Endodermal cell (in vitro differentiated cells): ENCODE results near the gene RHEB. TPM values are rescaled to one million over a fixed set of nuclear protein-coding genes. Genes with fewer than 3 reads are reported as not detected.

Experiments used
- DNase-seq: peaks from one replicate; pipeline ENCODE4 v3.0.0-alpha.2; 2017
- H3K27ac ChIP-seq: 2 replicates; pipeline ENCODE4 v1.5.1; 2013; ENCODE audit warnings: mild to moderate bottlenecking, low read depth, low read length, moderate library complexity
- H3K27me3 ChIP-seq: 2 replicates; pipeline ENCODE4 v1.6.1; 2013; ENCODE audit warnings: mild to moderate bottlenecking, low read length, moderate library complexity; ENCODE audit not compliant: insufficient read depth, control insufficient read depth, poor library complexity, severe bottlenecking
- H3K36me3 ChIP-seq: 2 replicates; pipeline ENCODE4 v1.7.0; 2013; ENCODE audit warnings: mild to moderate bottlenecking, low read length, moderate library complexity; ENCODE audit not compliant: control insufficient read depth, insufficient read depth
- H3K4me1 ChIP-seq: one replicate; pipeline ENCODE4 v1.7.0; 2013; ENCODE audit warnings: low read length; ENCODE audit not compliant: control insufficient read depth, insufficient read depth
- H3K4me3 ChIP-seq: 2 replicates; pipeline ENCODE4 v1.5.1; 2013; ENCODE audit warnings: mild to moderate bottlenecking, low read length, moderate library complexity
- H3K9ac ChIP-seq: 2 replicates; pipeline ENCODE4 v1.6.1; 2013; ENCODE audit warnings: mild to moderate bottlenecking, low read length, moderate library complexity; ENCODE audit not compliant: poor library complexity, severe bottlenecking; ENCODE audit errors: extremely low read depth
- H3K9me3 ChIP-seq: 2 replicates; pipeline ENCODE4 v1.6.1; 2013; ENCODE audit warnings: mild to moderate bottlenecking, low read length, moderate library complexity; ENCODE audit not compliant: control insufficient read depth
- H3K27ac Mint-ChIP-seq: 2 replicates; pipeline ENCODE4 v1.8.0; 2020; ENCODE audit warnings: mixed read lengths
- H3K27me3 Mint-ChIP-seq: 2 replicates; pipeline ENCODE4 v1.8.0; 2021; ENCODE audit warnings: mild to moderate bottlenecking, mixed read lengths; ENCODE audit not compliant: insufficient read depth
- H3K36me3 Mint-ChIP-seq: 2 replicates; pipeline ENCODE4 v1.8.0; 2020; ENCODE audit warnings: low read depth, mixed read lengths
- H3K4me1 Mint-ChIP-seq: 2 replicates; pipeline ENCODE4 v1.8.0; 2020; ENCODE audit warnings: mixed read lengths
- H3K4me3 Mint-ChIP-seq: 2 replicates; pipeline ENCODE4 v1.8.0; 2020; ENCODE audit warnings: mild to moderate bottlenecking, moderate library complexity, mixed read lengths
- H3K9me3 Mint-ChIP-seq: 2 replicates; pipeline ENCODE4 v1.8.0; 2020; ENCODE audit warnings: mild to moderate bottlenecking, mixed read lengths
- WGBS, 2 experiments: methylation state at CpG; one replicate each; pipeline versions ENCODE4 v1.1.5 to v1.1.7; 2013; ENCODE audit warnings: missing lambda C conversion rate in 2 of 2, mixed read lengths in 1 of 2; ENCODE audit not compliant: insufficient coverage in 1 of 2, insufficient read length in 1 of 2; 5-methylcytosine and 5-hydroxymethylcytosine counted together
- total RNA-seq, 2 donors: library from RNA; stranded (reverse); fragmentation: NEBNext Ultra II Directional in 1 of 2; extraction: Animal tissue kit (Norgen Biotek cat#: 25700) in 1 of 2; gene quantifications; 2 replicates in 1 of 2; 3 replicates in 1 of 2; pipeline ENCODE4 v1.2.1, GENCODE V29; 2021
- TF ChIP-seq, protein P1 (sequence below): fragments of 200-600 bp; sonication (generic); conservative IDR thresholded peaks from 2 replicates; pipeline ENCODE4 v1.5.0; 2021; ENCODE audit warnings: antibody characterized with exemption, mild to moderate bottlenecking

RHEB gene
- total RNA-seq, 2 donors from 2014 or later = 108 to 113 TPM

DNA sequence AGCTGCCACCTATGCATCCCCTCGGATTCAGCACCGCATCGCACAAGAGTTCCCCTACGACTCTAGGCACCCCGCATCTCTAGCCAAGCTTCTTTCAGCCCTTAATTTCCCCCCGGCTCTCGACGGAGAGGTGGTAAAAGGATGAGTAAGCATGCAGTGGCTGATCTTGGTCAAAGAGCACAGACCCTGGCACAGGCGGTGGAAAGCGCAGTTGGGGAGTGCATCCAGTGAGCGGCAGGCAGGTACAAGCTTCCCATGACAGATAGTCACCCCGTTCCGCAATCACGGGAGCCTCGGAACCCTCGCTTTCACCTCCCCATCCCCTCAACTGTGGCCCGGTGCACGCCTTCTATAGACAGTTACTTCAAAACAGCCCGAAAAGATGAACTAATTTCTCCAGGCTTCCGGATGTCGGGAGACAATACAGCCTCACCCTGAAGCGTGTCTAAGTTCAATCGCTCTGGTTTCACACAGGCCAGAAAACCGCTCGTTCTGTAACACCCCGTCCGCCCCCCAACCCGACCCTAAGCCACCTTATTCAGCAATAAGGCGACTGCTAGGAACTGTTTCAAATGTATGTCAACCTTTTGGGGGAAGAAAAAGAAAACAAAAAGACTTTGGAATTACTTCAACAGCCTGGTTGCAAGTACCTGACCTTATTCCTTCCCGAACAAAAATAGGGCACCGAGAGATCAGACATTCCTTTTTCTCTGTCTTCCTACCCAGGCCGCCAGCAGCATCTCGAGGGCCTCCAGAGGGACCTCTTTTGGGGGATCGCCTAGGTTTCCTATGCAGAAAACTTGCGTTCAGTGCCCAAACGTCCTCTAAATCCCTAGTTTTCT lies 1.4 kb downstream of the RHEB start:
- peaks cover 3% of the 10 kb centered on the region for H3K36me3 Mint-ChIP-seq
- peak overlapping the region; percentile 92 for H3K27ac Mint-ChIP-seq
- Histone ChIP-seq H3K4me3 (peak overlapping the region; percentile 97), H3K27ac (peak overlapping the region; percentile 91), H3K9ac (peak overlapping the region; percentile 93), H3K4me1 (no peaks in the 10 kb centered on the region), H3K27me3 (no peaks in the 10 kb centered on the region), H3K9me3 (no peaks in the 10 kb centered on the region), H3K36me3 (peaks cover 4% of the 10 kb centered on the region)
- peak; percentile 74 for DNase-seq
- H3K4me3 Mint-ChIP-seq = peak overlapping the region; percentile 84
- peaks cover 11% of the 10 kb centered on the region for H3K27me3 Mint-ChIP-seq
- H3K9me3 Mint-ChIP-seq = no peaks in the 10 kb centered on the region
- 0 to 1% methylated on average over 15 to 36 of the region's 36 CpGs for WGBS, 2 experiments
- TF ChIP-seq, protein P1, sequence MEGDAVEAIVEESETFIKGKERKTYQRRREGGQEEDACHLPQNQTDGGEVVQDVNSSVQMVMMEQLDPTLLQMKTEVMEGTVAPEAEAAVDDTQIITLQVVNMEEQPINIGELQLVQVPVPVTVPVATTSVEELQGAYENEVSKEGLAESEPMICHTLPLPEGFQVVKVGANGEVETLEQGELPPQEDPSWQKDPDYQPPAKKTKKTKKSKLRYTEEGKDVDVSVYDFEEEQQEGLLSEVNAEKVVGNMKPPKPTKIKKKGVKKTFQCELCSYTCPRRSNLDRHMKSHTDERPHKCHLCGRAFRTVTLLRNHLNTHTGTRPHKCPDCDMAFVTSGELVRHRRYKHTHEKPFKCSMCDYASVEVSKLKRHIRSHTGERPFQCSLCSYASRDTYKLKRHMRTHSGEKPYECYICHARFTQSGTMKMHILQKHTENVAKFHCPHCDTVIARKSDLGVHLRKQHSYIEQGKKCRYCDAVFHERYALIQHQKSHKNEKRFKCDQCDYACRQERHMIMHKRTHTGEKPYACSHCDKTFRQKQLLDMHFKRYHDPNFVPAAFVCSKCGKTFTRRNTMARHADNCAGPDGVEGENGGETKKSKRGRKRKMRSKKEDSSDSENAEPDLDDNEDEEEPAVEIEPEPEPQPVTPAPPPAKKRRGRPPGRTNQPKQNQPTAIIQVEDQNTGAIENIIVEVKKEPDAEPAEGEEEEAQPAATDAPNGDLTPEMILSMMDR = no peak
- peaks cover 15% of the 10 kb centered on the region for H3K4me1 Mint-ChIP-seq

DNA sequence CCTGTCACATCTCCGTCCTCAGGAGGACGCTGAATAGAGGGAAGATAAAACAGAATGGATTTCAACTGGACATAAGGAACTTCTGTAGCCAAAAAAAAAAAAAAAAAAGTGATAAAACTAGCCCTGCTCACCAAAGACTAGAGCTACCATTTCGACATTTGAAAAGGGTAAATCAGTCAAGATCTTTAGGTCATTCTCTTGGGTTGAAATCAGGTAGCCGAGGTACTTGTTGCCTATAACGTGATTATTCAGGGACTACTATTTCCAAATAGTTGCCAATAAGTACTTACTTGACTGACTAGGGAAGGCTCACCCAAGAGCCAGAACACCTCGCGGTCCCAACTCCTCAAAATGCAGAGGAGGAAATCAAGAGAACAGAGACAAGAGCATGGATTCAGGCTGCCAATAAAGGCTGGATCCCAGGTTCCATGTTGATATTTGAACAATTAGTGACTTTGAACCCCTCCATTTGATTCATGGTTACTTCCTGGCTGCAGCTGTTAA lies 2.0 kb downstream of the RHEB start:
- Histone ChIP-seq H3K27me3 (no peaks in the 10 kb centered on the region), H3K9ac (peak overlapping the region; percentile 93), H3K27ac (no peak overlapping the region), H3K9me3 (no peaks in the 10 kb centered on the region), H3K36me3 (peaks cover 5% of the 10 kb centered on the region), H3K4me3 (peak overlapping the region; percentile 97), H3K4me1 (no peaks in the 10 kb centered on the region)
- no peak for DNase-seq
- H3K4me1 Mint-ChIP-seq = peaks cover 15% of the 10 kb centered on the region
- 65 to 70% methylated on average over 6 to 7 of the region's 7 CpGs for WGBS, 2 experiments
- peak overlapping the region; percentile 92 for H3K27ac Mint-ChIP-seq
- TF ChIP-seq, protein P1 = no peak
- peak overlapping the region; percentile 84 for H3K4me3 Mint-ChIP-seq
- peaks cover 9% of the 10 kb centered on the region for H3K27me3 Mint-ChIP-seq
- peaks cover 3% of the 10 kb centered on the region for H3K36me3 Mint-ChIP-seq
- H3K9me3 Mint-ChIP-seq = no peaks in the 10 kb centered on the region

DNA sequence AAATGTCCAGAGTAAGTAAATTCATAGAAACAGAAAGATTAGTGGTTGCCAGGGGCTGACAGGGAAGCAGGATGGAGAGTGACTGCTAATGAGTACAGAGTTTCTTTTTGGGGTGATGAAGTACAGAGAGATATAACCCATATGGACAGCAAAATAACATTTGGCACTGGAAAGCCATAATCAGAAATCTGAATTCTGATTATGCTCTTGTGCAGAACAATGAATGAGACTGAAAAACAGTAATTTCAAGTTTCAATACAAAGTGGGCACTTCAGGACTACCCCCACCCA lies 4.5 kb downstream of the RHEB start:
- H3K27ac Mint-ChIP-seq = no peak overlapping the region
- Histone ChIP-seq H3K9ac (no peak overlapping the region), H3K4me1 (no peaks in the 10 kb centered on the region), H3K27me3 (no peaks in the 10 kb centered on the region), H3K4me3 (peak overlapping the region; percentile 20), H3K27ac (no peak overlapping the region), H3K9me3 (no peaks in the 10 kb centered on the region), H3K36me3 (peaks cover 5% of the 10 kb centered on the region)
- no peak for DNase-seq
- H3K4me3 Mint-ChIP-seq = no peak overlapping the region
- TF ChIP-seq, protein P1 = no peak
- peaks cover 15% of the 10 kb centered on the region for H3K4me1 Mint-ChIP-seq
- H3K36me3 Mint-ChIP-seq = peaks cover 6% of the 10 kb centered on the region
- H3K27me3 Mint-ChIP-seq = no peaks in the 10 kb centered on the region
- no peaks in the 10 kb centered on the region for H3K9me3 Mint-ChIP-seq
